HG03064 (cell line): Measurements from ENCODE around the gene PARP2.
"Not testable (repeated sequence)": the region's sequence is repeated elsewhere in the genome, so short reads cannot be mapped to it uniquely, and the experiment has no call there.

ENCODE experiments used
- ATAC-seq: cut with Tn5 transposase; IDR thresholded peaks from one replicate; pipeline ENCODE4 v1.9.1; 2021; ENCODE audit warnings: low read depth; ENCODE audit not compliant: unreplicated experiment

PARP2 gene, protein sequence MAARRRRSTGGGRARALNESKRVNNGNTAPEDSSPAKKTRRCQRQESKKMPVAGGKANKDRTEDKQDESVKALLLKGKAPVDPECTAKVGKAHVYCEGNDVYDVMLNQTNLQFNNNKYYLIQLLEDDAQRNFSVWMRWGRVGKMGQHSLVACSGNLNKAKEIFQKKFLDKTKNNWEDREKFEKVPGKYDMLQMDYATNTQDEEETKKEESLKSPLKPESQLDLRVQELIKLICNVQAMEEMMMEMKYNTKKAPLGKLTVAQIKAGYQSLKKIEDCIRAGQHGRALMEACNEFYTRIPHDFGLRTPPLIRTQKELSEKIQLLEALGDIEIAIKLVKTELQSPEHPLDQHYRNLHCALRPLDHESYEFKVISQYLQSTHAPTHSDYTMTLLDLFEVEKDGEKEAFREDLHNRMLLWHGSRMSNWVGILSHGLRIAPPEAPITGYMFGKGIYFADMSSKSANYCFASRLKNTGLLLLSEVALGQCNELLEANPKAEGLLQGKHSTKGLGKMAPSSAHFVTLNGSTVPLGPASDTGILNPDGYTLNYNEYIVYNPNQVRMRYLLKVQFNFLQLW

DNA sequence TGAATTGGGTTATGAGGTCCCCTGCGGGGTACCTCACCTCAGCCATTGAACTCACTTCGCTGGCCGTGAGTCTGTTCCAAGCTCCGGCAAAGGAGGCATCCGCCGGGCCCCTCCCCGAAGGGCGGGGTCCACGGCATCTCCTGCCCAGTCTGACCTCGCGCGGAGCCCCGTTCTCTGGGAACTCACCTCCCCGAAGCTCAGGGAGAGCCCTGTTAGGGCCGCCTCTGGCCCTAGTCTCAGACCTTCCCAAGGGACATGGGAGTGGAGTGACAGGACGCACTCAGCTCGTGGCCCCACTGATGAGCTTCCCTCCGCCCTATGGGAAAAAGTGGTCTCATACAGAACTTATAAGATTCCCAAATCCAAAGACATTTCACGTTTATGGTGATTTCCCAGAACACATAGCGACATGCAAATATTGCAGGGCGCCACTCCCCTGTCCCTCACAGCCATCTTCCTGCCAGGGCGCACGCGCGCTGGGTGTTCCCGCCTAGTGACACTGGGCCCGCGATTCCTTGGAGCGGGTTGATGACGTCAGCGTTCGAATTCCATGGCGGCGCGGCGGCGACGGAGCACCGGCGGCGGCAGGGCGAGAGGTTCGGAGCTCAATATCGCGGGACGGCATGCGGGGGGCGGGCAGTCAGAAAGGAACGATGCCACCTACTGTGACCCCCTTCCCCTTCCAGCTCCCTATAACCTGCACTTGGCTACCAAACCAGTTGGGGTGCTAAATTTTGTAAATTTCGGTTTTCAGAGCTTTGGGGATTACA lies at the start of gene PARP2:
PARP2 (plus strand) TSS at position 544 of the 770 bp plus-strand sequence; CDS start at position 551, 7 bp downstream.
- peak; percentile 88 for ATAC-seq

- no peak for ATAC-seq
Measured at GRCh38 chr14:20294636-20295035, 48.8 kb upstream of the PARP2 start.

- peak; percentile 69 for ATAC-seq
Measured at GRCh38 chr14:20295067-20295466, 48.4 kb upstream of the PARP2 start.

- ATAC-seq = no peak
Measured at GRCh38 chr14:20302042-20302755, 41.2 kb upstream of the PARP2 start.

DNA sequence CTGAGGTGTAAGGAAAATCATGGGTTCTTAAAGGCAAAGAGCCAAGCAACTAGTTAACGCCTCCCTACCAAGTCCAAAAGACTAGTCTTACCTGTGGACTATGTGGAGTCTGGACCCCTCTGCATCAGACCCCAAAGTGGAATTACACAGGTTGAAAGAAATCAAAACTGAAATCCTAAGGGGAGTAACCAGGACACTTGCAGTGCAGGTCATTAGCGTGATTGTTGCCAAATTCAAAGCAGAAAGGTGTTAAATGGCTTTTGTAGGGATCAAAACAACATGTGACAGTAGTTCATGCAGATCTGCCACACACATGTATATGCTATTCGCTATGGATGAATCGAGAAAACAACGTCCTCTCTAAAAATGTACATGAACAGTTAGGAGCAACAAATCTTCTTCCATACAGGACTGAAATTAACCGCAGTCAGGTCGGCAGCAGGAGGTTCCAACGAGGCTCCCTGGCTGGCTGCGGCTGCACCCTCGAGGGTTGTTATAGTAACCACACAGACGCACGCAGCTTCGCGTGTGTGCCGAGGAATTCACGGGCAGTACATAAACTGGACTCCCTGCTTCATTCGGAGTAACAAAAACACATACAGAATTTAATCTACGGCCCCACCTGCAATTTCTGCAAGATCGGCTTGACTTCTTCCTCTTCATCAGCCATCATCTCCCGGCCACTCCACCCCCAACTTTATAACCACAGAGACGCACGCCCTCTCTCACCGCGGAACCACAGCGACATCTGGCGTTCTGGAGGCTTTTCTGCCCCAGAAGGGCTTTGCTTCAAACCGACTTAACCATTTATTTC lies 38.0 kb upstream of the PARP2 start, which contains the start of gene TTC5:
TTC5 (minus strand) TSS at position 687 of the 814 bp plus-strand sequence; CDS start at position 673, 14 bp downstream.
- peak; percentile 94 for ATAC-seq

DNA sequence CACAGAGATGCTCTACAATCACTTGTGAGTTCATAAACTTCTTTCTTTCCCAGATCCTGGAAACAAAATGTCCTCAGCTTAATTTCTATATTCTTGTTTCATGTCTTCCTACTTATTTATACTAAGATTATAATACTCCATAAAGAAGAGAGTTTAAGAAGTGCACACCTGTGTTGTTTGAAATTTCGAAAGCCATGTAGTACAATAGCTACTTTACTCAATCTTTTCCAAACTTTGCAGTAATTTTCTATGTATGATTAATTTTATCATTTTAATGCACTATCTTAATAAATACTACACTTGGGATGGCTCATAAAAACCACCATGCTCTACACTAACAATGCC lies 37.4 kb upstream of the PARP2 start:
- ATAC-seq = no peak

DNA sequence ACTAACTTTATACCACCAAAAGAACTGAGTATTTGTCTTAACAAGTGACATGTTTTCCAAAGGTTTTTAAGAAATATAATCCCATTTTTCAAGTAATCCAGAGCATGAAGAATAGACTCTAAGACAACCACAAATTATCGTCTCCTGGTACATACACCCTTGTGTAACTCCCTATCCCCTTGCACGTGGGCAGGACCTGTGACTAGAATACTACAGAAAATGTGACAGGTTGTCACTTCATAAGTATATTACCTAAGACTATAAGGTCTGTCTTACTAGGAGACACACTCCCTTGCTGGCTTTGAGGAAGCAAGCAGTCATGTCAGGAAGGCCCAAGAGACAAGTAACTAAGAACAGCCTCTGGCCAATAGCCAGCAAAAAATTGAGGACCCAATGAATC lies 29.4 kb upstream of the PARP2 start:
- ATAC-seq = no peak

DNA sequence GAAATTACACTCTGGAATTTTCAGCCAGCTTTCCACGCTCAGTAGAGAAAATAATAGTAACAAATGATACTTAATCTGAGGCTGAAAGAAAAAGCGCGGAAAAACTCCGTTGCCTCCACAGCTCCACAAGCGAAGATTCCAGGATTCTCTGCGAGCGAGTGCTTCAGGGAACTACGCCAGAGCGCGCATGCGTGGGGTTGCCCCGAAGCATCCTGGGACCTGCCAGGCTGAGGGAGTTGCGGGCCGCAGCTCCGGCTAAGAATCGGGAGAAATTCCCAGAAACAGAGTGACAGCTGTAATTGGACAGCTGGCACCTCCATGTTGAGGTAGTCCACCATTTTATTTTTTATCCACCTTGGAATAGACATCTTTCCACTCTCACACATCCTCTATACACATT lies 25.7 kb upstream of the PARP2 start:
- ATAC-seq = no peak

GRCh38 chr14:20327005-20327869 lies 16.2 kb upstream of the PARP2 start:
- ATAC-seq = no peak

GRCh38 chr14:20328705-20329104 lies 14.7 kb upstream of the PARP2 start:
- ATAC-seq = no peak

DNA sequence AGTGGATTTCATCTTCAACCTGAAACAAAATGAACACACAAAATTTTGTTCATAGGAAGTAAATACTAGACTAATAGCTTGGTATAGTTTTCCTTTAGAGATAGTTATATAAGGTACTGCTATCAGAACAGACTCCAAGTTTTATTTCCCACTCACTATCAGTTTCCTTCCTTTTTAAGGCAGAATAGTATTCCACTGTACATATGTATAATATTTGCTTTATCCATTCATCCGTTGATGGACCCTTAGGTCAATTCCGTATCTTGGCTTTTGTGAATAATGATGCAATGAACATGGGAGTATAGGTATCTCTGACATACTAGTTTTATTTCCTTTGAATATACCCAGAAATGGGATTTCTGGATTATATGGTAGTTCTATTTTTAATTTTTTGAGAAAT lies 14.1 kb upstream of the PARP2 start:
- ATAC-seq = no peak

DNA sequence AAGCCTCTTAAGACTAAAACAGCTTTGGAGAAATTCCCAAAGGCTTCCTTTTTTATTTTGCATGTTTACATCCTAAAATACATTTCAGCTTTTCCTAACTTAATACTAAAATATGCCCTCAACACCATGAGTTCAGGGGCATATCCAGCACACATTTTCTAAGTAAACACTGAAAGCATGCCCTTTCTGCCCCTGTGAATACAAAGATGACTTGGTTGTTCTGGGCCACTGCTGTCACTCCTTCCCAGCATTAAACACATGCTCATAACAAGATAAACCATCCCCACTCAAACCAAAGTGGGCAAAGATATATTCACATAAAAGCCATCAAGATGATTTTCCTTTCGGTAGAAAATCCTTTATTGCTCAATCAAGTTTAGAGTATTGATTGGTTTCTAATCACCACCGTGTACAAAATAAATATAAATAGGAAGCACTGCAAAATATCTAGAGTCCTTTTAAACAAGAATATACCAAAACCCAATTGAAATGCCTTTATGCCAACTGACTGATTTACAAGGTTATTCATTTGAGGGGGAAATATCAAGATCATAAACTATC lies 12.3 kb upstream of the PARP2 start:
- no peak for ATAC-seq

GRCh38 chr14:20332431-20332787 lies 11.0 kb upstream of the PARP2 start:
- ATAC-seq = no peak

DNA sequence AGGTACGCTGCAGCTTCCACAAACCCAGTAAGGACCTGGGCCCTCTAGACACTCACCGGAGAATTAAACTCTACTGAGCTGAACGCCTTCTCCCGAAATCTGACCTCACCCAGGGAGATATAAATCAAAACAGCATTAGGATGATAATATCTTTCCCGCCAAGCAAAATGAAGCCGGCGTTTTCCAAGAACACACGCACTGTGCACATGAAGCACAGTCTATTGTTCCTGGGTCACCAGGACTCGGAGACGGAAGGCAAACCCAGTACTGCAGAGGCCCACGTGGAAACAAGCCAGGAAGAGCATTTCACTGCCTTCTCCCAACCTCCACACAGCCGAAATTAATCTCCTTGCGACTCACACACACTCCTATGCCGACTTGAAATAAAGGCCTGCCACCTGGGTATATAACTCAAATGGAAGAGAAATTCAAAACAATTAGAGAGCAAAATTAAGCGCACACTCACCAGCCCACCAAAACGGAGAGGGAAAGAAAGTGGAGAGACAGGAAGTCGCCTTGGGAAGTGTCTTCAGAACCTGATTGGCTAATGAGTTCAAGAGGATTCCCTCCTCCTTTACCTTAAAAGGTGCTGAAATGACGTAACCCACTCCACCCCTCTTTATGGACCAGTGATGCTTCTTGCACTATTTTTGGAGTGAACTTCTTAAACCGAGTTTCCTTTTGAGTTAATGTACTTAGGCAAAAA lies 10.5 kb upstream of the PARP2 start, which contains the start of gene CCNB1IP1:
CCNB1IP1 (minus strand) TSS at position 492 of the 706 bp plus-strand sequence. CDS start 16,756 bp downstream, outside the sequence.
- ATAC-seq = peak; percentile 94

GRCh38 chr14:20333494-20333841 lies 10.0 kb upstream of the PARP2 start:
- ATAC-seq = no peak

DNA sequence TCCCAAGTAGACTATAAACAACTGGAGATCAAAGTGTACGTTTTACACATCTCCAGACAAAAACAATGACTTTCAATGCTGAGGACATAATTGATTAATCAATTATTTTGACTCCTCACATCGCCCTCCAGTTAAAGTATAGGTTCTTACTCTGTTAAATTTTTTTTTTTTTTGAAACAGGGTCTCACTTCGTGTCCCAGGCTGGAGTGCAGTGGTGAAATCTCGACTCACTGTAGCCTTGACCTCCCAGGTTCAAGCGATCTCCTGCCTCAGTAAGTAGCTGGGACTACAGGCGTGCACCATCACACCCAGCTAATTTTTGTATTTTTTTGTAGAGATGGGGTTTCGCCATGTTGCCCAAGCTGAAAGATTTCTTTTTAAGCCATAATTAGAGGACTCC lies 9.4 kb upstream of the PARP2 start:
- no peak for ATAC-seq

GRCh38 chr14:20341032-20341431 lies 2.4 kb upstream of the PARP2 start:
- not testable (repeated sequence) for ATAC-seq

- no peak for ATAC-seq
Measured at GRCh38 chr14:20341646-20342045, 1.8 kb upstream of the PARP2 start.
